GM21717 (cell line): ENCODE results near the gene ZNF280D.
A peak's percentile ranks its signal among the peaks of the same experiment; 100 is the strongest.
"Not testable (repeated sequence)": the region's sequence is repeated elsewhere in the genome, so short reads cannot be mapped to it uniquely, and the experiment has no call there.

Experiments used
- ATAC-seq: cut with Tn5 transposase; IDR thresholded peaks from one replicate; pipeline ENCODE4 v1.9.1; 2021; ENCODE audit warnings: mild to moderate bottlenecking, moderate library complexity; ENCODE audit not compliant: unreplicated experiment

The ZNF280D gene, protein sequence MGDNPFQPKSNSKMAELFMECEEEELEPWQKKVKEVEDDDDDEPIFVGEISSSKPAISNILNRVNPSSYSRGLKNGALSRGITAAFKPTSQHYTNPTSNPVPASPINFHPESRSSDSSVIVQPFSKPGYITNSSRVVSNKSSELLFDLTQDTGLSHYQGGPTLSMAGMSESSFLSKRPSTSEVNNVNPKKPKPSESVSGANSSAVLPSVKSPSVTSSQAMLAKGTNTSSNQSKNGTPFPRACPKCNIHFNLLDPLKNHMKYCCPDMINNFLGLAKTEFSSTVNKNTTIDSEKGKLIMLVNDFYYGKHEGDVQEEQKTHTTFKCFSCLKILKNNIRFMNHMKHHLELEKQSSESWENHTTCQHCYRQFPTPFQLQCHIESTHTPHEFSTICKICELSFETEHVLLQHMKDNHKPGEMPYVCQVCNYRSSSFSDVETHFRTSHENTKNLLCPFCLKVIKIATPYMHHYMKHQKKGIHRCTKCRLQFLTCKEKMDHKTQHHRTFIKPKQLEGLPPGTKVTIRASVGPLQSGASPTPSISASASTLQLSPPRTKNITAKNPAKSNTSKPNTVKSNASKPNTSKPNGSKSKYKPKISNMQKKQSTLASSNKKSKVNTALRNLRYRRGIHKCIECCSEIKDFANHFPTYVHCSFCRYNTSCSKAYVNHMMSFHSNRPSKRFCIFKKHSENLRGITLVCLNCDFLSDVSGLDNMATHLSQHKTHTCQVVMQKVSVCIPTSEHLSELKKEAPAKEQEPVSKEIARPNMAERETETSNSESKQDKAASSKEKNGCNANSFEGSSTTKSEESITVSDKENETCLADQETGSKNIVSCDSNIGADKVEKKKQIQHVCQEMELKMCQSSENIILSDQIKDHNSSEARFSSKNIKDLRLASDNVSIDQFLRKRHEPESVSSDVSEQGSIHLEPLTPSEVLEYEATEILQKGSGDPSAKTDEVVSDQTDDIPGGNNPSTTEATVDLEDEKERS

GRCh38 chr15:56733136-56734012 is at the start of gene ZNF280D:
TSS of gene ZNF280D (minus strand) at chr15:56733509. CDS start at chr15:56707109, 26,400 bp downstream.
- ATAC-seq, result peak; percentile 74

DNA sequence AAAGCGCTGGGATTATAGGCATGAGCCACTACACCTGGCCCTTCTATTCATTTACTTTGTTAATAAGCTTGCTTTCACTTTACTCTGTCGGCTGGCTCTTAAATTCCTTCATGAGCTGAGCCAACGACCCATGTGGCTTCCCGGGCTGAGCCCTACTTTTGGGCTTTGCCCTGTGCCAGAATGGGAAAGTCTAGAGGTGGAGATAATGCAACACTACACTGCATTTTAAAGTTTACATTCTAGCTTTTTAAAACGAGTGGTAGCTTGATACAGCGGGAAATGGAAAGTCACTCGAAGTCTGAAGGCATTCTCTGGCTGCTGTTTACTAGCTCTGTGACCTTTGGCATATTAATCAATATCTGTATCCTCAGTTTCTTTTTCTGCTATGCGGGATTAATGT is 49.0 kb upstream of the ZNF280D start:
- ATAC-seq, result no peak

GRCh38 chr15:56781666-56782065 is 48.4 kb upstream of the ZNF280D start:
- ATAC-seq, result no peak

GRCh38 chr15:56780102-56780725 is 46.9 kb upstream of the ZNF280D start:
- ATAC-seq, result not testable (repeated sequence)

- not testable (repeated sequence) for ATAC-seq
Measured at GRCh38 chr15:56779449-56779848, 46.1 kb upstream of the ZNF280D start.

- no peak for ATAC-seq
Measured at GRCh38 chr15:56778761-56779160, 45.5 kb upstream of the ZNF280D start.

- ATAC-seq, result no peak
Measured at GRCh38 chr15:56776839-56777238, 43.5 kb upstream of the ZNF280D start.

- ATAC-seq, result no peak
Measured at GRCh38 chr15:56775641-56776040, 42.3 kb upstream of the ZNF280D start.

GRCh38 chr15:56774356-56774755 is 41.0 kb upstream of the ZNF280D start:
- no peak for ATAC-seq

DNA sequence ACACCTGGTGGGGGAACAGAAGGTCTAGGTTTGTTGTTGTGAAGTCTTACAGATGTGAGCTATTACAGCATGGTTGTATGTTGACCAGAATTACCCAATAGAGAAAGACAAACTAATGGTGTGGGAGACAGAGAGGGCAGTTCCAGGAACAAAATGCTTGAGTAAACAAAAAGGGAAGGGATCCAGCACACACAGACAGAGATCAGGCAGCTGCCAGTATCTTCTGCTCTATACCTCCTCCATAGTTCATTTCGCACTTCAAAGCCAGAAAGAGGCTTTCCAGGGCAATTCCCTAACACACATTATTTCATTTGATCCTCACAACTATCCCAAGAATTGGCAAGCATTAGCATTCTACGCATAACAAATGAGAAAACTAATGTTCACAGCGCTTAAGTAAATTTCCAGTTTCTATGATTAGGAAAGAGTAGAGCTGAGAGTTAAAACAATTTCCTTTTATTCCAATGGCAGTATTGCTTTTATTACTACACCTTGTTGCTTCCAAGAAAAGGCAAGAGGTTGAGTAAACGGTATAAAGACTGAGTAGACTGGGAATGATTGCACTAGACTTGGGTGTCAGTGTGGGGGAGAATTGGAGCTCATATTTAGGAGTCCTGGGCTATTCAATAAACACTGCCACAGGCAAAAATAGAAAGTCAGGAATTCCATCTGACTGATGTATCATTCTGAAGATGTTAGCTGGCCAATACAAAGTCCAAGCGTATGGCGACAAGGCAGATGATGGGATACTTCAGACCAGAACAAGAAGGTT is 39.7 kb upstream of the ZNF280D start:
- ATAC-seq, result no peak

GRCh38 chr15:56770173-56770572 is 36.9 kb upstream of the ZNF280D start:
- no peak for ATAC-seq

GRCh38 chr15:56767315-56767714 is 34.0 kb upstream of the ZNF280D start:
- ATAC-seq, result no peak

- ATAC-seq, result no peak
Measured at GRCh38 chr15:56765251-56765650, 31.9 kb upstream of the ZNF280D start.

DNA sequence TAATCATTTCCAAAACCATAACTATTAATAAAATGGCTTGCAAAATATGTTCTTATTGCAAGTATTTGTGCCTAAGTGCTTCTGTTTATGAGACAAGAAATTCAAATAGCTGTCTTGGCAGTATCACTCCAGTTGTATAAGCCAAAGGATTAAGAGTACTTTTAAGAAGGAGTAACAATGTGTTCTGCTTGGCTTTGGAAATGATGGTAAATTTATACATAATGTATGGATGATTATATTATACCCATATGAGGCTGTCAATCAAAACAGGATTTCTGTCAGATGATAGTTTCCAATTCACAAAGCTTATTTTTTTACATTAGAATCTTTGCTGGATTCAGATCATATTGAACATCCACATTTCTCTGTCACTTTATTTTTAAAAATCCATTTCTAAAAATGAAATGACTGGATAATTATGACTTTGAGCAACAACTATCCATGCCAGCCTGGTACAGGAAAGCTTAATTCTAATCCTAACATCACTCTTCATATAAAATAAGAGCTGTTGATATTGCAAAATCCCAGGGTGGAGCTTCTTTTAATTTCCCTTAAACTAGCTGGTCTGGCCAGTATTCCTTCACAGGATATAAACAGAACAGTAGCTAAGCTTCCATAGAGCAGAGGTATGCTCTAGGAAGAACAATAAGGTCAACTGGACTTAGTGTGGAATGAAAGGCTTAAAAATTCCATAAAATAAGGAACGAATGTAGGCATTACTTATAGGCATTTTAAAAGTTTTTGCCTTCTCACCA is 30.0 kb upstream of the ZNF280D start:
- ATAC-seq, result no peak

DNA sequence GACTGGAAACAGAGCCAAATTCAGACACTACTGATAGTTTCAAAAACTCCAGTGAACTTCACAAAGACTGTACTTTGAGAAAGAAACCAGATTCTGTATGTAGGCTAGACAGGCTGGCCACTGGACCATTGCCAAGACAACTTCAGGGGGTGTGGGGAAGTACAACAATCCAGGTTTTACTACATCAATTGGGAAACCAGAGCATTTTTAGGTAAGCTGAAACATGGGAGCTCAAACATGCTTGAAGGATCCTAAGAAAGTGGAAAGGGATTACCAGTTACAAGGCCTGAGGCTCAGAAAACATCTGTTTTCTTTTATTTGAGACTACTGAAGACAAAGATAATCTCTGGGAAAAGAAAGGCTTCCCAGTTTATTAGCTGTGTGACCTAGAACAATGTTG is 26.9 kb upstream of the ZNF280D start:
- no peak for ATAC-seq

DNA sequence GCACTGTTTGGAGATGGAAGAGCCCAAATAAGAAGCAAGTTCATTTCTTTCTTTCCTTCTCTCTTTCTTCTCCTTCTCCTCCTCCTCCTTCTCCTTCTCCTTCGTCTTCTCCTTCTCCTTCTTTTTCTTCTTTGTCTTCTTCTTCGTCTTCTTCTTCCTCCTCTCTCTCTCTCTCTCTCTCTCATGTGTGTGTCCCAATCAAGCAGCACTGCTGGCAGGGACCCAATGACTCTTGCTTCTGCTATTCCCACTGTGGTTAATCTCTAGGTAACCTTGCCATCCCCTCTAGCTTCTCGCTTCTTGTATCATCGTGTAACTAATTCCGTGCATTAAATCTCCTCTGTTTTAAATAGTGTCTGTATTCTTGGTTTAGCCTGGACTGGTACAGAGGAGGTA is 26.1 kb upstream of the ZNF280D start:
- ATAC-seq, result no peak

DNA sequence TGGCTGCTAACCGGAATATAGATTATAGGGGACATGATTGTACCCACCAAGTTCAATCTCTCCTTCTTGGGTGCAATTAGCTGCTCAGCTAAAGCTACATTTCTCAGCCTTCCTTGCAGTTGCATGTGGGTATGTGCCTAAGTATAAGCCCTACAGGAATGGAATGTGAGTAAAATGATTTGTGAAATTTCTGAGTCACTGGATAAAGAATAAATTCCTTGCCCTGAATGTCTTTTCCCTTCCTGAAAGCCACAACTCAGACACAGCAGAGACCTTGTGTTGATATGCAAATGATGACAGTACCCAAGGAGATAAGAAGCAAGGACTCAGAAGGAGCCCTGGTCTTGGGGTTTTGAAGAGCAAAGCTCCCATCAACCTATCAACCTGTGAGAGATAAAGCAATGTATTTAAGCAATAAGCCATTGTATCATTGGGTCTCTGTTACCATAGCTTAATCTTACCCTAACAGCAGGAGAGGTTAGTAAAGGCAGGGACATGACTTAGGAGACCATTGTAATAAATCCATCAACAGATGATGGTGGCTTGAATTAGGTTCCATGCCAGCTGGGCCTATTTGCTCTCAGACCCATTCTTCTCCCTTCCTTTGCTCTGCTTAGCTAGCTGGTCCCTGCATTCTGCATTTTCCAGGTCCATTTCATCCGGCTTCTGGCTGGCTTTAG is 25.6 kb upstream of the ZNF280D start:
- no peak for ATAC-seq

- no peak for ATAC-seq
Measured at GRCh38 chr15:56757875-56758274, 24.6 kb upstream of the ZNF280D start.
